ENCODE measurements around the gene MTA3. TPM values are rescaled to one million over a fixed set of nuclear protein-coding genes. Genes with fewer than 3 reads are reported as not detected.

MTA3 gene
- total and polyA plus RNA-seq, 7 experiments from 2014 or later, result 23.9 to 49.1 (median 30.5) TPM

GRCh38 chr2:42765686-42766085 is 197.3 kb downstream of the MTA3 start:
- Mint-ChIP-seq H3K4me1 (peaks cover 0 to 6% (median 0%) of the 10 kb centered on the region in 7 donors), H3K27ac (peak overlapping the region in 1 of 9 donors; percentile 26), H3K27me3 (no peaks in the 10 kb centered on the region), H3K9me3 (peaks cover 0 to 5% (median 0%) of the 10 kb centered on the region in 11 donors), H3K36me3 (peaks cover 0 to 17% (median 0%) of the 10 kb centered on the region in 5 donors), H3K4me3 (no peak overlapping the region)
- DNase-seq (no peak), ATAC-seq (no peak)
- Histone ChIP-seq H3K9me3 (ENCODE audit: control insufficient read depth in 2 of 3, low read length in 3 of 3) (no peaks in the 10 kb centered on the region), H3K4me3 (ENCODE audit: low read length) (no peak overlapping the region), H3K27me3 (ENCODE audit: control insufficient read depth in 2 of 2, insufficient read depth in 2 of 2, low read length in 2 of 2) (no peaks in the 10 kb centered on the region), H3K4me1 (ENCODE audit: control insufficient read depth in 2 of 2, insufficient read depth in 2 of 2, low read length in 2 of 2) (no peaks in the 10 kb centered on the region), H3K36me3 (ENCODE audit: control insufficient read depth in 2 of 3, insufficient read depth in 3 of 3, low read length in 3 of 3) (no peaks in the 10 kb centered on the region), H3K27ac (ENCODE audit: low read depth, low read length) (no peak overlapping the region)
- intact Hi-C loops (cut with micrococcal nuclease), result no loop called here
- ChIA-PET POLR2A (no interaction called here), CTCF (no interaction called here)

GRCh38 chr2:42767080-42767898 is 198.9 kb downstream of the MTA3 start:
- ChIA-PET POLR2A (no interaction called here), CTCF (no interaction called here)
- no peak for ATAC-seq
- no peaks in the 10 kb centered on the region for H3K27me3 ChIP-seq (ENCODE audit: control insufficient read depth in 2 of 2, insufficient read depth in 2 of 2, low read length in 2 of 2)
- DNase-seq, result no peak
- H3K9me3 ChIP-seq (ENCODE audit: control insufficient read depth in 2 of 3, low read length in 3 of 3), result no peaks in the 10 kb centered on the region
- H3K27ac Mint-ChIP-seq, result no peak overlapping the region
- H3K4me1 Mint-ChIP-seq, result peaks cover 0 to 6% (median 0%) of the 10 kb centered on the region in 7 donors
- no peak overlapping the region for H3K4me3 Mint-ChIP-seq
- peaks cover 0 to 11% (median 0%) of the 10 kb centered on the region in 5 donors for H3K36me3 Mint-ChIP-seq
- peaks cover 0 to 3% (median 0%) of the 10 kb centered on the region in 11 donors for H3K9me3 Mint-ChIP-seq
- H3K27me3 Mint-ChIP-seq, result no peaks in the 10 kb centered on the region
- H3K27ac ChIP-seq (ENCODE audit: low read depth, low read length), result no peak overlapping the region
- intact Hi-C loops (cut with micrococcal nuclease), result no loop called here
- no peaks in the 10 kb centered on the region for H3K36me3 ChIP-seq (ENCODE audit: control insufficient read depth in 2 of 3, insufficient read depth in 3 of 3, low read length in 3 of 3)
- no peaks in the 10 kb centered on the region for H3K4me1 ChIP-seq (ENCODE audit: control insufficient read depth in 2 of 2, insufficient read depth in 2 of 2, low read length in 2 of 2)
- H3K4me3 ChIP-seq (ENCODE audit: low read length), result no peak overlapping the region

GRCh38 chr2:42767899-42768705 is 199.7 kb downstream of the MTA3 start:
- Mint-ChIP-seq H3K4me1 (peaks cover 0 to 6% (median 3%) of the 10 kb centered on the region in 7 donors), H3K27me3 (no peaks in the 10 kb centered on the region), H3K27ac (peak overlapping the region in 1 of 9 donors; percentile 76), H3K4me3 (no peak overlapping the region), H3K9me3 (peaks cover 0 to 3% (median 0%) of the 10 kb centered on the region in 11 donors), H3K36me3 (peaks cover 0 to 6% (median 0%) of the 10 kb centered on the region in 5 donors)
- ATAC-seq (no peak), DNase-seq (no peak)
- ChIA-PET POLR2A (no interaction called here), CTCF (no interaction called here)
- Histone ChIP-seq H3K27me3 (ENCODE audit: control insufficient read depth in 2 of 2, insufficient read depth in 2 of 2, low read length in 2 of 2) (no peaks in the 10 kb centered on the region), H3K4me3 (ENCODE audit: low read length) (no peak overlapping the region), H3K9me3 (ENCODE audit: control insufficient read depth in 2 of 3, low read length in 3 of 3) (no peaks in the 10 kb centered on the region), H3K4me1 (ENCODE audit: control insufficient read depth in 2 of 2, insufficient read depth in 2 of 2, low read length in 2 of 2) (no peaks in the 10 kb centered on the region), H3K36me3 (ENCODE audit: control insufficient read depth in 2 of 3, insufficient read depth in 3 of 3, low read length in 3 of 3) (no peaks in the 10 kb centered on the region), H3K27ac (ENCODE audit: low read depth, low read length) (no peak overlapping the region)
- intact Hi-C loops (cut with micrococcal nuclease), result no loop called here

GRCh38 chr2:42768706-42769256 is 200.3 kb downstream of the MTA3 start:
- CTCF ChIA-PET, result interaction anchor here (0.5 kb wide), 1 partner anchor 460 kb away, joined by 3 read pairs; no protein-coding TSS in a partner anchor
- peak overlapping the region in 1 of 10 donors; percentile 45 for H3K4me3 Mint-ChIP-seq
- intact Hi-C loops (cut with micrococcal nuclease), result no loop called here

GRCh38 chr2:42769583-42770287 is 201.3 kb downstream of the MTA3 start:
- Histone ChIP-seq H3K36me3 (ENCODE audit: control insufficient read depth in 2 of 3, insufficient read depth in 3 of 3, low read length in 3 of 3) (no peaks in the 10 kb centered on the region), H3K4me3 (ENCODE audit: low read length) (no peak overlapping the region), H3K4me1 (ENCODE audit: control insufficient read depth in 2 of 2, insufficient read depth in 2 of 2, low read length in 2 of 2) (no peaks in the 10 kb centered on the region), H3K27me3 (ENCODE audit: control insufficient read depth in 2 of 2, insufficient read depth in 2 of 2, low read length in 2 of 2) (no peaks in the 10 kb centered on the region), H3K9me3 (ENCODE audit: control insufficient read depth in 2 of 3, low read length in 3 of 3) (no peaks in the 10 kb centered on the region), H3K27ac (ENCODE audit: low read depth, low read length) (no peak overlapping the region)
- Mint-ChIP-seq H3K27me3 (no peaks in the 10 kb centered on the region), H3K9me3 (peaks cover 0 to 3% (median 0%) of the 10 kb centered on the region in 11 donors), H3K36me3 (peaks cover 0 to 4% (median 0%) of the 10 kb centered on the region in 5 donors), H3K4me1 (peaks cover 0 to 14% (median 4%) of the 10 kb centered on the region in 7 donors), H3K27ac (peak overlapping the region in 2 of 9 donors; percentile 17 to 55), H3K4me3 (no peak overlapping the region)
- ChIA-PET CTCF (no interaction called here), POLR2A (interaction anchor here (0.6 kb wide), 1 partner anchor 1143 kb away, joined by 3 read pairs; no protein-coding TSS in a partner anchor)
- intact Hi-C loops (cut with micrococcal nuclease), result no loop called here
- ATAC-seq, result no peak
- no peak for DNase-seq

More at GRCh38 chr2:42768706-42769256, 200.3 kb downstream of the MTA3 start:
- H3K27me3 Mint-ChIP-seq, result no peaks in the 10 kb centered on the region
- H3K4me1 ChIP-seq (ENCODE audit: control insufficient read depth in 2 of 2, insufficient read depth in 2 of 2, low read length in 2 of 2), result no peaks in the 10 kb centered on the region
- peak overlapping the region in 1 of 9 donors; percentile 41 for H3K27ac Mint-ChIP-seq
- peaks cover 0 to 6% (median 4%) of the 10 kb centered on the region in 7 donors for H3K4me1 Mint-ChIP-seq
- peaks cover 0 to 3% (median 0%) of the 10 kb centered on the region in 11 donors for H3K9me3 Mint-ChIP-seq
- POLR2A ChIA-PET, result no interaction called here
- H3K9me3 ChIP-seq (ENCODE audit: control insufficient read depth in 2 of 3, low read length in 3 of 3), result no peaks in the 10 kb centered on the region
- no peaks in the 10 kb centered on the region for H3K36me3 ChIP-seq (ENCODE audit: control insufficient read depth in 2 of 3, insufficient read depth in 3 of 3, low read length in 3 of 3)
- no peak overlapping the region for H3K4me3 ChIP-seq (ENCODE audit: low read length)
- H3K27me3 ChIP-seq (ENCODE audit: control insufficient read depth in 2 of 2, insufficient read depth in 2 of 2, low read length in 2 of 2), result no peaks in the 10 kb centered on the region
- no peak overlapping the region for H3K27ac ChIP-seq (ENCODE audit: low read depth, low read length)
- H3K36me3 Mint-ChIP-seq, result peaks cover 0 to 4% (median 0%) of the 10 kb centered on the region in 5 donors
- ATAC-seq (no peak), DNase-seq (no peak)
